Measurements from ENCODE around the gene AFF2.

AFF2 gene

DNA sequence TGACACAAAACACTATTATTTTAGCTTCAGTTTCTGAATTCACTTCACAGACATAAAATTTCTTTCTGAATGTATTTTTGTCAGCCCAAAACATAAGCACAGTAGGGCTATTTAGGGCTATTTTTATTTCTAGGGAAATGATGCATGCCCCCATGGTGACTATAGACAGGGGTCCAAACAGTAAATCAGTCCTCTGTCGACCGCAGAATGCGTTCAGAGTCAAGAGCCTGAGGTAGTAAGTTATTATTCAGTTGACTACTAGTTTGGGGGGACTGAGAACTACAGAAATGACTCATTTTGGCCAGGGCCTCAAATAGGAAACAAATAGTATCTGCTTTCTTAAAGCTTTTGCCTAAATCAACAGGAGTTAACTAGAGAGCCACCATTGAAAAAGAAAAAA is 414.4 kb downstream of the AFF2 start:
- Histone ChIP-seq H3K9ac (no peak overlapping the region), H3K4me3 (ENCODE audit: low read depth, low read length) (no peak overlapping the region), H3K4me2 (ENCODE audit: low read length) (no peak overlapping the region), H2AFZ (no peak overlapping the region), H3K36me3 (ENCODE audit: control insufficient read depth, insufficient read depth, low read length) (no peaks in the 10 kb centered on the region), H3K27me3 (ENCODE audit: control insufficient read depth, insufficient read depth, low read length) (no peaks in the 10 kb centered on the region), H3K27ac (no peak overlapping the region), H3K4me1 (no peaks in the 10 kb centered on the region), H3K9me3 (ENCODE audit: control insufficient read depth, low read length) (no peaks in the 10 kb centered on the region), H3K79me2 (no peaks in the 10 kb centered on the region)
- TF ChIP-seq CTCF (IDR thresholded peaks at IDR 0.05) = no peak

GRCh38 chrX:148915474-148915873 is 415.1 kb downstream of the AFF2 start:
- Histone ChIP-seq H3K36me3 (ENCODE audit: control insufficient read depth, insufficient read depth, low read length) (no peaks in the 10 kb centered on the region), H3K4me2 (ENCODE audit: low read length) (no peak overlapping the region), H3K9me3 (ENCODE audit: control insufficient read depth, low read length) (no peaks in the 10 kb centered on the region), H3K27ac (no peak overlapping the region), H2AFZ (no peak overlapping the region), H3K9ac (no peak overlapping the region), H3K4me1 (no peaks in the 10 kb centered on the region), H3K27me3 (ENCODE audit: control insufficient read depth, insufficient read depth, low read length) (no peaks in the 10 kb centered on the region), H3K79me2 (no peaks in the 10 kb centered on the region), H3K4me3 (ENCODE audit: low read depth, low read length) (no peak overlapping the region)
- TF ChIP-seq CTCF (IDR thresholded peaks at IDR 0.05) = no peak

DNA sequence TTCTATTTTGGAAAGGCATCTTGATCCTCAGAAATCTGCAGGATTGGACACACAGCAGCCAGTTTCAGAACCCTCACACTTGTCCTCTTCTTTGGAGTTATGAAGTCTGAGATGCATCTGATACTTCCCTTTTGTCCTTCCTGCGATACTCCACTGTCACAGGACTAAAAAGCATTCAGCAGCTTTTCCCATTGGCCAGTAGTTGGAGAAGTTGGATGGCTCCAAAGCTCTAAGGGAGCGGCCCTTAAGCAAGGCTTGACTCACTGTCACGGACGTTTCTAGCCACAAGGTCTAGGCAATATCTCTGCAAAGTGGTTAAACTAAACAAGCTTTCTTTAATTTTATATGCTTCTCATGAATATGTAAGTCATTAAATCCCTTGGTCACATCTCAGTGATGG is 417.0 kb downstream of the AFF2 start:
- no peaks in the 10 kb centered on the region for H3K79me2 ChIP-seq
- H3K9ac ChIP-seq = no peak overlapping the region
- no peak overlapping the region for H3K4me2 ChIP-seq (ENCODE audit: low read length)
- H2AFZ ChIP-seq = no peak overlapping the region
- H3K4me1 ChIP-seq = no peaks in the 10 kb centered on the region
- H3K36me3 ChIP-seq (ENCODE audit: control insufficient read depth, insufficient read depth, low read length) = no peaks in the 10 kb centered on the region
- H3K27me3 ChIP-seq (ENCODE audit: control insufficient read depth, insufficient read depth, low read length) = no peaks in the 10 kb centered on the region
- no peaks in the 10 kb centered on the region for H3K9me3 ChIP-seq (ENCODE audit: control insufficient read depth, low read length)
- H3K27ac ChIP-seq = no peak overlapping the region
- no peak for TF ChIP-seq CTCF (IDR thresholded peaks at IDR 0.05)
- no peak overlapping the region for H3K4me3 ChIP-seq (ENCODE audit: low read depth, low read length)

GRCh38 chrX:148923631-148924030 is 423.2 kb downstream of the AFF2 start:
- no peak overlapping the region for H3K27ac ChIP-seq
- H3K27me3 ChIP-seq (ENCODE audit: control insufficient read depth, insufficient read depth, low read length) = no peaks in the 10 kb centered on the region
- no peaks in the 10 kb centered on the region for H3K79me2 ChIP-seq
- H3K4me1 ChIP-seq = no peaks in the 10 kb centered on the region
- H3K4me2 ChIP-seq (ENCODE audit: low read length) = no peak overlapping the region
- TF ChIP-seq CTCF (IDR thresholded peaks at IDR 0.05) = no peak
- no peaks in the 10 kb centered on the region for H3K9me3 ChIP-seq (ENCODE audit: control insufficient read depth, low read length)
- no peak overlapping the region for H2AFZ ChIP-seq
- H3K9ac ChIP-seq = no peak overlapping the region
- H3K36me3 ChIP-seq (ENCODE audit: control insufficient read depth, insufficient read depth, low read length) = no peaks in the 10 kb centered on the region
- H3K4me3 ChIP-seq (ENCODE audit: low read depth, low read length) = no peak overlapping the region

DNA sequence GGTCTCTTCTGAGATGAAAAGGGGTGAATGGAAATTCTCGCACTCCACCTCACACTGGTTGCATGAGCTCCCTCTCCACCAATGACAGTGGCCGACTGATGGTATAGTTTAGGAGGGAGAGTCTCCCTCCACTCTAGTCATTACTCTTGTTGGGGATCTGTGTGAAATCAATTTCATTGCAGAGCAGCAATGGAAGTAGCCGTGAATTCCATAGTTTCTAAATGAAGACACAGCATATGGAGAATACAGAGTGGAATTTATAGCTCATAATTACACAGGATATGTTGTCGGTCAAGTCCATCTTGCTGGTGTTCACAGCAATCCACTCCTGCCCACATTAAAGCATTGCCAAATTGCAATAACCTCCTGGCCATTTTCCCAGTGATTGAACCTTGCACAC is 426.0 kb downstream of the AFF2 start:
- Histone ChIP-seq H3K9ac (no peak overlapping the region), H3K36me3 (ENCODE audit: control insufficient read depth, insufficient read depth, low read length) (no peaks in the 10 kb centered on the region), H3K9me3 (ENCODE audit: control insufficient read depth, low read length) (no peaks in the 10 kb centered on the region), H3K79me2 (no peaks in the 10 kb centered on the region), H3K27me3 (ENCODE audit: control insufficient read depth, insufficient read depth, low read length) (no peaks in the 10 kb centered on the region), H3K4me2 (ENCODE audit: low read length) (no peak overlapping the region), H3K4me3 (ENCODE audit: low read depth, low read length) (no peak overlapping the region), H3K4me1 (no peaks in the 10 kb centered on the region), H3K27ac (no peak overlapping the region), H2AFZ (no peak overlapping the region)
- no peak for TF ChIP-seq CTCF (IDR thresholded peaks at IDR 0.05)
